BE2C (cell line): Measurements from ENCODE around the gene JAGN1.
"Not testable (repeated sequence)": the region's sequence is repeated elsewhere in the genome, so short reads cannot be mapped to it uniquely, and the experiment has no call there.

Experiments used
- DNase-seq: peaks from one replicate; pipeline ENCODE4 v3.0.0-alpha.2; 2020
- H3K27me3 ChIP-seq: fragments of 250-450 bp; sonication (Bioruptor Pico); 2 replicates; pipeline ENCODE4 v1.5.1; 2020; ENCODE audit warnings: mild to moderate bottlenecking
- H3K36me3 ChIP-seq: fragments of 250-450 bp; sonication (Bioruptor Pico); 2 replicates; pipeline ENCODE4 v1.5.1; 2020; ENCODE audit warnings: mild to moderate bottlenecking
- H3K4me1 ChIP-seq: fragments of 250-450 bp; sonication (Bioruptor Pico); 2 replicates; pipeline ENCODE4 v1.5.1; 2020
- H3K4me3 ChIP-seq: 2 replicates; pipeline ENCODE4 v1.5.1; 2011; ENCODE audit warnings: low read depth, low read length
- H3K9me3 ChIP-seq: fragments of 250-450 bp; sonication (Bioruptor Pico); 2 replicates; pipeline ENCODE4 v1.5.1; 2020
- TF ChIP-seq, protein P1 (sequence below): IDR thresholded peaks from 2 replicates; pipeline ENCODE4 v1.5.1; 2012; ENCODE audit warnings: mild to moderate bottlenecking, low read depth, low read length

The JAGN1 gene

DNA sequence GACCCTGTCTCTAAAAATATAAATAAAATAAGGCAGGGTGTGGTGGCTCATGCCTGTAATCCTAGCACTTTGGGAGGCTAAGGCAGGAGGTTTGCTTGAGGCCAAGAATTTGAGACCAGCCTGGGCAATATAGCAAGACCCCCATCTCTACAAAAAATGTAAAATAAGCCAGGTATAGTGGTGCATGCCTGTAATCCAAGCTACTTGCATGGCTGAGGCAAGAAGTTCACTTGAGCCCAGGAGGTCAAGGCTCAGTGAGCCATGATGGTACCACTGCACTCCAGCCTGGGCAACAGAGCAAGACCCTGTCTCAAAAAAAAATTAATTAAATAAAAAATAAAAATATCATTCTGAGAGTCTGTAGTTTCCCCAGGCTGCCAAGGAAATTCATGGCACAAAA is 4.1 kb upstream of the JAGN1 start:
- TF ChIP-seq, protein P1, sequence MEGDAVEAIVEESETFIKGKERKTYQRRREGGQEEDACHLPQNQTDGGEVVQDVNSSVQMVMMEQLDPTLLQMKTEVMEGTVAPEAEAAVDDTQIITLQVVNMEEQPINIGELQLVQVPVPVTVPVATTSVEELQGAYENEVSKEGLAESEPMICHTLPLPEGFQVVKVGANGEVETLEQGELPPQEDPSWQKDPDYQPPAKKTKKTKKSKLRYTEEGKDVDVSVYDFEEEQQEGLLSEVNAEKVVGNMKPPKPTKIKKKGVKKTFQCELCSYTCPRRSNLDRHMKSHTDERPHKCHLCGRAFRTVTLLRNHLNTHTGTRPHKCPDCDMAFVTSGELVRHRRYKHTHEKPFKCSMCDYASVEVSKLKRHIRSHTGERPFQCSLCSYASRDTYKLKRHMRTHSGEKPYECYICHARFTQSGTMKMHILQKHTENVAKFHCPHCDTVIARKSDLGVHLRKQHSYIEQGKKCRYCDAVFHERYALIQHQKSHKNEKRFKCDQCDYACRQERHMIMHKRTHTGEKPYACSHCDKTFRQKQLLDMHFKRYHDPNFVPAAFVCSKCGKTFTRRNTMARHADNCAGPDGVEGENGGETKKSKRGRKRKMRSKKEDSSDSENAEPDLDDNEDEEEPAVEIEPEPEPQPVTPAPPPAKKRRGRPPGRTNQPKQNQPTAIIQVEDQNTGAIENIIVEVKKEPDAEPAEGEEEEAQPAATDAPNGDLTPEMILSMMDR: no peak
- DNase-seq: no peak
- H3K4me1 ChIP-seq: no peaks in the 10 kb centered on the region
- no peaks in the 10 kb centered on the region for H3K9me3 ChIP-seq
- H3K27me3 ChIP-seq: no peaks in the 10 kb centered on the region
- no peaks in the 10 kb centered on the region for H3K36me3 ChIP-seq
- H3K4me3 ChIP-seq: no peak overlapping the region

DNA sequence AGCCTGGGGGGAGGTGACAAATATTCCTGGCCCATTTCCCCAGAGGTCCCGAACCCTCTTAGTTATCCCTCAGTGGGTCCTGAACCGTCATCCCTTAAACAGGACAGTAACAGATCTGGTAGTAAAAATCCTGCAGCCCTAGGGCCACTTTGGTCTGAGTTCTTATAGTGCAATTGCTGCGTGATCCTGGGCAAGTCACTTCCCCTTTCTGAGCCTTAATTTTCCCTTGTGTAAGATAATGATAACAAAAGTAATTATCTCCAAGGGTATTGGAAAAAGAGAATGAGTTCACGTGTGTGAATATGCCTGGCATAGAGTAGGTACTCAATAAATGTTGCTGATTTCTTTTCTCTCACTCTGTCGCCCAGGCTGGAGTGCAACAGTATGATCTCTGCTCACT is 2.9 kb upstream of the JAGN1 start:
- Histone ChIP-seq H3K36me3 (peaks cover under 1% of the 10 kb centered on the region; the same call in 1 of the 2 replicates), H3K4me1 (no peaks in the 10 kb centered on the region)
- TF ChIP-seq, protein P1: no peak

DNA sequence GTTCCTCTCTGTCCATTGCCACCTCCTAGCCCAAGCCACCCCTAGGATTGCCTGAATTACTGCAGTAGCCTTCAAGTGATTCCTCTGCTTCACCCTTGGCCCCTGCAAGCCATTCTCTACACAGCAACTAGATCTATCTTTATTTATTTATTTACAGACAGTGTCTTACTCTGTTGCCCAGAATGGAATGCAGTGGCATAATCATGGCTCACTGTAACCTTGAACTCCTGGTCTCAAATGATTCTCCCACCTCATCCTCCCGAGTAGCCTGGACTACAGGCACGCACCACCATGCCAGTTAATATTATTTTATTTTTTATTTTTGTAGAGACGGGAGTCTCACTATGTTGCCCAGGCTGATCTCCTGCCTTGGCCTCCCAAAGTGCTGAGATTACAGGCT is 1.9 kb upstream of the JAGN1 start:
- Histone ChIP-seq H3K27me3 (no peaks in the 10 kb centered on the region), H3K4me3 (no peak overlapping the region), H3K9me3 (no peaks in the 10 kb centered on the region), H3K4me1 (no peaks in the 10 kb centered on the region), H3K36me3 (peaks cover 11% of the 10 kb centered on the region)
- TF ChIP-seq, protein P1: no peak
- no peak for DNase-seq

More for the DNA sequence above, 2.9 kb upstream of the JAGN1 start:
- DNase-seq: no peak
- H3K9me3 ChIP-seq: no peaks in the 10 kb centered on the region
- no peak overlapping the region for H3K4me3 ChIP-seq
- no peaks in the 10 kb centered on the region for H3K27me3 ChIP-seq

DNA sequence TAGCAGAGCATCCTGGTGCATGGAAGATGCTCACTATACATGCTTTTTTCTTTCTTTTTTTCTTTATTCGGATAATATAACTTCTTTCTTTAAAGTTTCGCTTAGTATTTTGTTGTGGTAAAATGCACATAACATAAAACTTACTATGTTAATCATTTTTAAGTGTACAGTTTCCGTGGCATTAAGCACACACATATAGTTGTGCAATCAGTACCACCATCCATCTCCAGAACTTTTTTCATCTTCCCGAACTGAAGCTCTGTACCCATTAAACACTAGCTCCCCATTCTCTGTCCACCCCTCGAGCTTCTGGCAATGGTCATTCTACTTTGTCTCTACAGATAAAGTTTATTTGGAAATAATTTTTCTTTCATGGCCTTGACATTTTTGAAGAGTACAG is 1.0 kb upstream of the JAGN1 start:
- no peaks in the 10 kb centered on the region for H3K4me1 ChIP-seq
- no peaks in the 10 kb centered on the region for H3K9me3 ChIP-seq
- TF ChIP-seq, protein P1: no peak
- DNase-seq: no peak
- H3K27me3 ChIP-seq: no peaks in the 10 kb centered on the region
- no peak overlapping the region for H3K4me3 ChIP-seq
- peaks cover 13% of the 10 kb centered on the region for H3K36me3 ChIP-seq

DNA sequence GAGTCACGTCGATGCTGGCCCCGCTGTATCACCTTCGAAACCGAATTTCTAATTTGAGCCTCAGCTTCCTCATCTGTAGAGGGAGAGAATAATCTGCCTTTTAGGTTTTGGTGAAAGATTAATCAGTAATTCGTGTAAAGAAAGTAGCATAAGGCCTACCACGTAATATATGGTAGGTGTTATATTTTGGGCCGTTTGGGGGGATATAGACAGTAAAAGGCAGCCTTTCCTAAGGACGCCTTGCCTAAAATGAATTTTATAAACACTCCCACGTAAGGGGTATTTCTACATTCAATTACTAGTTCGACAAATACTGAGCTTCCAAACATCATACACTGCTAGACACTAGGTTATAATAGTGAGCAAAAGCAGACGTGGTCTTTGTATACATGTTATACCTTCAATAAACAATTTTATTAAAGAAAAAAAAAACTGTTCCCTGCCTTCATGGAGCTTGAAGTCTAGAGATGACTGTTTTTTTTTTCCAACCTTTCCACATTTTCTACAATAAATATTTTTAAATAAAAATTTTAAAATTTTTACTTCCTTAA is 737 bp downstream of the JAGN1 start:
- Histone ChIP-seq H3K4me3 (peak overlapping the region; percentile 58), H3K4me1 (no peaks in the 10 kb centered on the region), H3K36me3 (peaks cover 13% of the 10 kb centered on the region), H3K9me3 (no peaks in the 10 kb centered on the region), H3K27me3 (no peaks in the 10 kb centered on the region)
- TF ChIP-seq, protein P1: no peak
- DNase-seq: no peak

DNA sequence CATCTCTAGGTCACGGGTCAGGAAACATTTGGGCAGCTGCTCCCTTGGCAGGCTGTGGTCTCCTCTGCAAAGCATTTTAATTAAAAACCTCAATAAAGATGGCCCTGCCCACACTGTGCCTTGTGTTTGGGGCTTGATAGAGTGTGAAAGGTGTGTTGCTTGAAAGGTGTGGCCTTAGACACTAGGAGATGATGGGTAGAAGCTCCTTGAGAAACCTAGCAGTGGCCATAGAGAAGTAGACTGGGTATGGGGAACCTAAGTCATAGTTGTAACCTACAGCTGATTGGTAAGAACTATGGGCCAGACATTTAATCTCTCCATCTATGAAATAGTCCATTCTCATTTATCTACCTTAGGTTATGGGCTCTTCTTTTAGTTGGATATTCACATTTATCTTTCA is 3.3 kb downstream of the JAGN1 start:
- H3K9me3 ChIP-seq: no peaks in the 10 kb centered on the region
- no peaks in the 10 kb centered on the region for H3K4me1 ChIP-seq
- no peaks in the 10 kb centered on the region for H3K27me3 ChIP-seq
- no peak for DNase-seq
- H3K36me3 ChIP-seq: peaks cover 13% of the 10 kb centered on the region
- TF ChIP-seq, protein P1: no peak
- no peak overlapping the region for H3K4me3 ChIP-seq

DNA sequence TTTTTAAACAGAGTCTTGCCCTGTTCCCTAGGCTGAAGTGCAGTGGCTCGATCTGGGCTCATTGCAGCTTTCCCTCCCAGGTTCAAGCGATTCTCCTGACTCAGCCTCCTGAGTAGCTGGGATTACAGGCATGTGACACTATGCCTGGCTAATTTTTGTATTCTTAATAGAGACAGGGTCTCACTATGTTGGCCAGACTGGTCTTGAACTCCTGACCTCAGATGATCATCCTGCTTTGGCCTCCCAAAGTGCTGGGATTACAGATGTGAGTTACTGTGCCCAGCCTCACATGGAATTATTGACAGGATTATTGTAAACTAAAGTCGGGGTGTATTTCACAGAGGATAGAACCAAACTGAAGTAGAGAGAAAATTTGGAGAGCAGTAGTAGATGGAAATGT is 5.3 kb downstream of the JAGN1 start:
- not testable (repeated sequence) for H3K4me1 ChIP-seq, DNase-seq

DNA sequence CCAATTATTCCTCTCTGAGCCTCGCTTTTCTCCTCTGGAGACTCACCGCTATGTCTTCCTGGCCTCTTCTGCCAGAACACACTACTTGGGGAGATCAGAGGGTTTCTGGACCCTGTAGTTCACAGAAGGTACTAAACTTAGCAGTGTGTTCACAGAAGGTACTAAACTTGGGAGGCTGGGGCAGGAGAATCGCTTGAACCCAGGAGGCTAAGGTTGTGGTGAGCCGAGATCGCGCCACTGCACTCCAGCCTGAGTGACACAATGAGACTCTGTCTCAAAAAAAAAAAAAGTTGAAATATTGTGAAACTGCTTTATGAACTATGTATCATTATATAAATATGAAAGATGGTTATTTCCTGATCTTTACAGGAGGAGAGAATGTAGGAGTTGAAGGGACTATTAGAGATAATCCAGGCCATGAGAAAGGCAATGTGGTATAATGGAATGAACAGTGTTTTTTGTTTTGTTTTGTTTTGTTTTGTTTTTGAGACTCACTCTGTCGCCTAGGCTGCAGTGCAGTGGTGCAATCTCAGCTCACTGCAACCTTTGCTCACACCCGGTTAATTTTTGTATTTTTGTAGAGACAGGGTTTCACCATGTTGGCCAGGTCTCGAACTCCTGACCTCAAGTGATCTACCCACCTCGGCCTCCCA is 6.5 kb downstream of the JAGN1 start:
- not testable (repeated sequence) for DNase-seq, H3K27me3 ChIP-seq, H3K4me3 ChIP-seq, H3K4me1 ChIP-seq, H3K9me3 ChIP-seq
- H3K36me3 ChIP-seq: peaks cover 13% of the 10 kb centered on the region

More for the DNA sequence above, 5.3 kb downstream of the JAGN1 start:
- H3K4me3 ChIP-seq, H3K9me3 ChIP-seq, H3K27me3 ChIP-seq: not testable (repeated sequence)
- peaks cover 13% of the 10 kb centered on the region for H3K36me3 ChIP-seq
